ENCODE measurements around the gene FLNB.

GRCh38 chr3:58077596-58078285 lies 69.5 kb downstream of the FLNB start:
- no peak for TF ChIP-seq YY1 (IDR thresholded peaks at IDR 0.05; ENCODE audit: low read depth, low read length)
- no peak for TF ChIP-seq CTCF (IDR thresholded peaks at IDR 0.05; ENCODE audit: control extremely low read depth in 1 of 3, insufficient read depth in 1 of 3, low read depth in 1 of 3, low read length in 3 of 3)
